Left lung (tissue), 10 donors: ENCODE measurements around the gene ANGPTL2. TPM values are rescaled to one million over a fixed set of nuclear protein-coding genes. Genes with fewer than 3 reads are reported as not detected.

Source experiments
- ATAC-seq: fragments of 200-7000 bp; cut with Tn5 transposase; one replicate; pipeline ENCODE4 v1.9.1; 2020; ENCODE audit warnings: moderate library complexity
- DNase-seq, 4 donors: peaks; one replicate each; pipeline ENCODE4 v3.0.0-alpha.2; 2013 to 2020
- H3K27ac ChIP-seq, 2 donors: fragments of 200-600 bp; sonication (generic) in 1 of 2; one replicate each; pipeline versions ENCODE4 v1.5.0 to v1.8.0; 2020 to 2021
- H3K27me3 ChIP-seq, 2 donors: fragments of 200-600 bp; sonication (generic) in 1 of 2; one replicate each; pipeline versions ENCODE4 v1.5.0 to v1.8.0; 2020 to 2021
- H3K36me3 ChIP-seq, 2 donors: fragments of 200-600 bp; sonication (generic) in 1 of 2; one replicate each; pipeline versions ENCODE4 v1.5.0 to v1.8.0; 2020 to 2021
- H3K4me1 ChIP-seq, 2 donors: fragments of 200-600 bp; one replicate each; pipeline ENCODE4 v1.8.0; 2021
- H3K4me3 ChIP-seq, 2 donors: fragments of 200-600 bp; sonication (generic) in 1 of 2; one replicate each; pipeline versions ENCODE4 v1.5.0 to v1.8.0; 2020 to 2021; ENCODE audit warnings: mild to moderate bottlenecking in 1 of 2
- H3K9me3 ChIP-seq, 2 donors: fragments of 200-600 bp; sonication (generic) in 1 of 2; one replicate each; pipeline versions ENCODE4 v1.5.0 to v1.8.0; 2020 to 2021
- intact Hi-C, 2 donors: fragments of 100-400 bp; cut with DNase I; formaldehyde crosslinking; loops; one replicate each; pipeline versions ENCODE4 v1.11.2 to v1.14.2; 2022
- polyA plus RNA-seq, 6 donors: library from polyadenylated mRNA; unstranded; fragments of 120-200 nt; gene quantifications; one replicate each; pipeline ENCODE4 v1.2.1, GENCODE V29; 2013; ENCODE audit not compliant: insufficient read length in 6 of 6
- total RNA-seq, 2 donors: library from RNA; stranded (reverse); fragmentation: NEBNext Ultra II Directional; extraction: Animal tissue kit (Norgen Biotek cat#: 25700); gene quantifications; one replicate each; pipeline ENCODE4 v1.2.1, GENCODE V29; 2021
- TF ChIP-seq, protein P1 (sequence below), 2 donors: fragments of 200-600 bp; sonication (generic) in 1 of 2; IDR thresholded peaks; one replicate each; pipeline versions ENCODE4 v1.5.0 to v1.8.0; 2021; ENCODE audit warnings: antibody characterized with exemption in 2 of 2
- donor health status: DM: no; HTN: yes; CAD: no.
- donor health status: DM: no; HTN: no; CAD: no.

The ANGPTL2 gene
- total and polyA plus RNA-seq, 8 donors = 22.7 to 34.7 (median 30.1) TPM

DNA sequence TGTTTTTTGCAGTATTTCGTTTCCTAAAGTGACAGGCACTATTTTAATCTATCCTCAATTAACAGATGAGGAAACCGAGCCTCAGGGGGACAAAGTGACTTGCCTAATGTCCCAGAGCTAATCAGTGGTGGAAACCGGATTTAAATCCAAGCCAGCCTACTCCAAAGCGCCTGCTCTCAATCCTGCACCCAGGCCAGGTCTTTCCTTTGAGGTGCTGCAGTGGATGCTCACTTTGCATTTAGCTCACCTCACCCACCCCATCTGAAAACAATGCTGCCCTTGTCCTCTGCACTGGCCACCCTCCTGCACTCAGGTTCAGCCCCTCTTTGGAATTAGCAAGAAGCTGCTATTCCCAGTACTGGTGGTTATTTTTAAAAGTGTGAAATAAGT is 16.0 kb downstream of the ANGPTL2 start:
- no peak for ATAC-seq
- Histone ChIP-seq H3K36me3 (no peaks in the 10 kb centered on the region), H3K27ac (no peak overlapping the region), H3K9me3 (no peaks in the 10 kb centered on the region), H3K27me3 (no peaks in the 10 kb centered on the region), H3K4me3 (no peak overlapping the region), H3K4me1 (peaks cover 0 to 10% of the 10 kb centered on the region in 2 donors)
- TF ChIP-seq, protein P1, sequence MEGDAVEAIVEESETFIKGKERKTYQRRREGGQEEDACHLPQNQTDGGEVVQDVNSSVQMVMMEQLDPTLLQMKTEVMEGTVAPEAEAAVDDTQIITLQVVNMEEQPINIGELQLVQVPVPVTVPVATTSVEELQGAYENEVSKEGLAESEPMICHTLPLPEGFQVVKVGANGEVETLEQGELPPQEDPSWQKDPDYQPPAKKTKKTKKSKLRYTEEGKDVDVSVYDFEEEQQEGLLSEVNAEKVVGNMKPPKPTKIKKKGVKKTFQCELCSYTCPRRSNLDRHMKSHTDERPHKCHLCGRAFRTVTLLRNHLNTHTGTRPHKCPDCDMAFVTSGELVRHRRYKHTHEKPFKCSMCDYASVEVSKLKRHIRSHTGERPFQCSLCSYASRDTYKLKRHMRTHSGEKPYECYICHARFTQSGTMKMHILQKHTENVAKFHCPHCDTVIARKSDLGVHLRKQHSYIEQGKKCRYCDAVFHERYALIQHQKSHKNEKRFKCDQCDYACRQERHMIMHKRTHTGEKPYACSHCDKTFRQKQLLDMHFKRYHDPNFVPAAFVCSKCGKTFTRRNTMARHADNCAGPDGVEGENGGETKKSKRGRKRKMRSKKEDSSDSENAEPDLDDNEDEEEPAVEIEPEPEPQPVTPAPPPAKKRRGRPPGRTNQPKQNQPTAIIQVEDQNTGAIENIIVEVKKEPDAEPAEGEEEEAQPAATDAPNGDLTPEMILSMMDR (IDR thresholded peaks at IDR 0.05) = no peak
- no peak for DNase-seq
- intact Hi-C loops = no loop called here

DNA sequence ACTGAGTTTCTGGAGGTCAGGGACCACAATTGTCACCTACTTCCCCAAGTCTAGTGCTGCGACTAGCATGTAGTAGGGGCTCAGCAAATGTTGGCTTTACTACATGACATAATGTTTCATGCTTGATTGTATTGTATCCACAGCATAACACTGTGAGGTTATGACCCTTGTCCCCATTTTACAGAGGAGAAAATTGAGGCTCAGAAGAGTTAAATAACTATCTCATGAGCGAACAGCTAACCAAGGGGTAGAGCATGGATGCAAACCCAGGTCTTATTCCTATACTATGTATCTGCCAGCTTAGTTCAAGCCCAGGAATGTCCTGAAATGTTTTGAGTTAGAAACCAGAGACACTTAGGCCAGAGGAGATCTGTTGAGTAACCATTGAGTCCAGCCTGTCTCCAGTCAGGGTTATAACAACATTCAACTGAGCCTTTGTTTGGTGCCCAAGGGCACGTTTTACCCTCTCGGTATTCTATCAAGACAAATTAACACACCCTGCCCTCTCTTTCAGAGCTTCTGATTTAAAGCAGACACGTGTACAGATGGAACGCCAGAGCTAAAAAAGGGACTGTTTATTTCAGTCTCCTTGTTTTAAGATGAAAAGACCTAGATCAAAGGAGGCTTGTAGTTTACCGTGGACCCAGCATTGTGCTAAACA is 16.5 kb downstream of the ANGPTL2 start:
- no peak overlapping the region for H3K4me3 ChIP-seq
- H3K9me3 ChIP-seq = no peaks in the 10 kb centered on the region
- intact Hi-C loops = no loop called here
- no peak for ATAC-seq
- H3K36me3 ChIP-seq = no peaks in the 10 kb centered on the region
- H3K27me3 ChIP-seq = no peaks in the 10 kb centered on the region
- TF ChIP-seq, protein P1 (IDR thresholded peaks at IDR 0.05) = no peak
- no peak overlapping the region for H3K27ac ChIP-seq
- DNase-seq = no peak
- H3K4me1 ChIP-seq = peaks cover 0 to 10% of the 10 kb centered on the region in 2 donors

DNA sequence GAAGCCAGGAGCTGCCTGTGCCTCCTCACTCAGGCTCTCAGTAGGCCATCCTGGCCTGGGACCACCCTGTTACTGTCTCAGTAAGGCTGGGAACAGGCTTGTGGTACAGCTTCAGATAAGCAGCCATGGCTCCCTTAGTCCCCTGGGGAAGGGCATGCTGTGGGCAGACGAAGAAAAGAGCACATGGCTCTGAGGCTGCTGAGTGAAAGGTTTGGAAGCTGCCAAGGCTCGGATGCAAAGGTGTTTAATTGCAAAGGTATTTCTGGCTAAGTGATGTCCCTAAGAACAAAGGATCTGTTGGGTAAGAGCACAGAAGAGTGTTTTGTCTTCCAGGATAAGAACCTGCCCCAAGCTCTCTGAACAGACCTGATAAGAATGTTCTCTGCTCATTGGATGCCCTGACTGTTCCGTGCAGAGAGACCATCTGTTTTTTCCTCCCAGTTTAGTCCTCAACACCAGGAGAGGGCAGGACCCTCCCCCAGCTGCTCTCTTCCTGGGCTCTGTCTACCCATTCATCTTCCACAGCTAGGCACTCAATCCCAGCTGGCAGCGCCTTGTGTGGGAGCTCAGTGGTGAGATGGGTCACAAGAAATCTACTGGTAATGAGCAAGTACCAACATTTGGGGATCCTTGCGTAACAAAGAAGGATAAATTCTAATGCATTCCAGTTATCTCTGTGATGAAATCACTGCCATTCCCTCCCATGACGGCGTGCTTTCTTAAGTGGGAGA is 17.7 kb downstream of the ANGPTL2 start:
- intact Hi-C loops = no loop called here
- Histone ChIP-seq H3K27ac (no peak overlapping the region), H3K27me3 (no peaks in the 10 kb centered on the region), H3K4me1 (peaks cover 0 to 10% of the 10 kb centered on the region in 2 donors), H3K36me3 (no peaks in the 10 kb centered on the region), H3K9me3 (no peaks in the 10 kb centered on the region), H3K4me3 (no peak overlapping the region)
- DNase-seq (no peak), ATAC-seq (no peak)
- TF ChIP-seq, protein P1 (IDR thresholded peaks at IDR 0.05) = no peak

- DNase-seq (no peak), ATAC-seq (no peak)
- TF ChIP-seq, protein P1 (IDR thresholded peaks at IDR 0.05) = no peak
- H3K36me3 ChIP-seq = no peaks in the 10 kb centered on the region
- no peaks in the 10 kb centered on the region for H3K27me3 ChIP-seq
- intact Hi-C loops = no loop called here
- no peak overlapping the region for H3K4me3 ChIP-seq
- no peak overlapping the region for H3K27ac ChIP-seq
- no peaks in the 10 kb centered on the region for H3K9me3 ChIP-seq
- peaks cover 0 to 10% of the 10 kb centered on the region in 2 donors for H3K4me1 ChIP-seq
Observed at GRCh38 chr9:127102788-127103187, 19.6 kb downstream of the ANGPTL2 start.

DNA sequence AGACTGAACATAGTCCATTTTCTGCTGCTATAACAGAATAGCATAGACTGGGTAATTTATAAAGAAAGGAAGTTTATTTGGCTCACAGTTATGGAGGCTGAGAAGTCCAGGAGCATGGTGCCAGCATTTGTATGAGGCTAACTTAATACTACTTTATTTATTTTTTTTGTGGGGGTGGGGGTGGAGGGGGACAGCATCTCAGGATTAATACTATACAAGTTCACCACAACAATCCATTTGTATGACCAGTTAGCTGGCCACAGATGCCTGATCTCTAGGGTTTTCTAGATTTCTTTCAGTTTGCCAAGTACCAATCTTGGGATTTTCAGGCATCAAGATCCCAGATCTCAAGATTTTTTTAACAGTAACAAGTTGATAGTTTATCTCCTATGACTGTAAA is 20.3 kb downstream of the ANGPTL2 start:
- TF ChIP-seq, protein P1 (IDR thresholded peaks at IDR 0.05) = no peak
- H3K27ac ChIP-seq = no peak overlapping the region
- no peaks in the 10 kb centered on the region for H3K36me3 ChIP-seq
- no peak overlapping the region for H3K4me3 ChIP-seq
- ATAC-seq (no peak), DNase-seq (no peak)
- H3K9me3 ChIP-seq = no peaks in the 10 kb centered on the region
- peaks cover 0 to 10% of the 10 kb centered on the region in 2 donors for H3K4me1 ChIP-seq
- intact Hi-C loops = no loop called here
- H3K27me3 ChIP-seq = no peaks in the 10 kb centered on the region
